K562 (cell line): ENCODE data around the gene EYA4. TPM values are rescaled to one million over a fixed set of nuclear protein-coding genes. Genes with fewer than 3 reads are reported as not detected.

Experiments
- ATAC-seq: fragments of 200-7000 bp; cut with Tn5 transposase; 3 replicates; pipeline ENCODE4 v1.9.1; 2020; ENCODE audit warnings: moderate library complexity
- BruUV-seq: library from RNA; stranded (reverse); fragments of 400-500 nt; replicated peaks from 2 replicates; lab custom pipeline; 2021; lab: Mats Ljungman, UMichigan
- CTCF ChIA-PET: fragments of 300-600 bp; formaldehyde crosslinking; extraction: SDS; loops from one replicate; lab custom pipeline; 2021; ENCODE audit warnings: low intra/inter-chr PET ratio; lab: Yijun Ruan, JAX
- POLR2A ChIA-PET: fragments of 300-600, 350-650 bp; sonication (Branson Sonifier 250); formaldehyde crosslinking; extraction: SDS; loops from one replicate; lab custom pipeline; 2021; ENCODE audit warnings: antibody characterized with exemption, inconsistent platforms; lab: Yijun Ruan, JAX
- DNase-seq, 4 experiments: peaks; one replicate each; pipeline versions ENCODE4 v3.0.0 to v3.0.0-alpha.2; 2011 to 2018; ENCODE audit warnings: low spot score in 3 of 4, mixed read lengths in 3 of 4; ENCODE audit errors: extremely low read depth in 1 of 4
- FAIRE-seq: peaks from 2 replicates; lab custom pipeline; 2011; peaks lifted over from hg19 to GRCh38; lab: Jason Lieb, UNC
- H2AFZ ChIP-seq: 2 replicates; pipeline ENCODE4 v1.6.0; 2011; ENCODE audit warnings: low read depth, low read length, control low read depth, inconsistent platforms
- H3K27ac ChIP-seq: fragments of 200-600 bp; 3 replicates; pipeline ENCODE4 v1.8.0; 2011; ENCODE audit warnings: low read depth, mild to moderate bottlenecking, control low read depth, inconsistent platforms, low read length, moderate library complexity, mixed read lengths; ENCODE audit errors: extremely low read depth
- H3K27me3 ChIP-seq, 2 experiments: fragments of 300-600 bp in 1 of 2; 2 replicates in 1 of 2; 3 replicates in 1 of 2; pipeline versions ENCODE4 v1.6.0 to v1.8.0; 2011; ENCODE audit warnings: inconsistent platforms in 2 of 2, low read length in 2 of 2, mild to moderate bottlenecking in 1 of 2, mixed read lengths in 1 of 2, moderate library complexity in 1 of 2; ENCODE audit not compliant: control insufficient read depth in 2 of 2, insufficient read depth in 2 of 2
- H3K36me3 ChIP-seq: fragments of 300-600 bp; 3 replicates; pipeline ENCODE4 v1.8.0; 2011; ENCODE audit warnings: mild to moderate bottlenecking, low read length, inconsistent platforms; ENCODE audit not compliant: control insufficient read depth, insufficient read depth
- H3K4me1 ChIP-seq, 2 experiments: fragments of 200-600 bp in 1 of 2; replicated peaks in 1 of 2; 2 replicates in 1 of 2; 3 replicates in 1 of 2; pipeline versions ENCODE4 v1.5.1 to v1.8.0; 2011; ENCODE audit warnings: inconsistent platforms in 2 of 2, low read length in 2 of 2, mild to moderate bottlenecking in 1 of 2, mixed read lengths in 1 of 2, moderate library complexity in 1 of 2; ENCODE audit not compliant: control insufficient read depth in 2 of 2, insufficient read depth in 2 of 2
- H3K4me2 ChIP-seq: 2 replicates; pipeline ENCODE4 v1.6.1; 2011; ENCODE audit warnings: low read length, control low read depth, inconsistent platforms, mixed read lengths; ENCODE audit not compliant: insufficient read depth
- H3K4me3 ChIP-seq: fragments of 200-600 bp; sonication (generic), shearing (Covaris generic); 2 replicates; pipeline ENCODE4 v1.5.1; 2016; ENCODE audit warnings: control low read depth, inconsistent platforms
- H3K79me2 ChIP-seq: fragments of 200-600 bp; 3 replicates; pipeline ENCODE4 v1.8.0; 2011; ENCODE audit warnings: low read length, inconsistent platforms; ENCODE audit not compliant: control insufficient read depth, insufficient read depth
- H3K9ac ChIP-seq, 2 experiments: 2 replicates each; pipeline versions ENCODE4 v1.6.0 to v1.6.1; 2011; ENCODE audit warnings: low read depth in 2 of 2, low read length in 2 of 2, control low read depth in 1 of 2, inconsistent platforms in 1 of 2, mild to moderate bottlenecking in 1 of 2, mixed read lengths in 1 of 2; ENCODE audit not compliant: insufficient read depth in 1 of 2
- H3K9me1 ChIP-seq: one replicate; pipeline ENCODE4 v1.6.0; 2011; ENCODE audit warnings: inconsistent platforms, mild to moderate bottlenecking, low read length, moderate library complexity; ENCODE audit not compliant: control insufficient read depth, insufficient read depth
- H3K9me3 ChIP-seq: replicated peaks from 2 replicates; pipeline ENCODE4 v1.5.1; 2011; ENCODE audit warnings: low read depth, low read length, inconsistent platforms; ENCODE audit not compliant: control insufficient read depth, insufficient read depth
- H4K20me1 ChIP-seq: replicated peaks from 2 replicates; pipeline ENCODE4 v1.6.1; 2011; ENCODE audit warnings: low read length, inconsistent platforms, mixed read lengths; ENCODE audit not compliant: control insufficient read depth, insufficient read depth
- DMBX1 ChIP-seq: fragments of 250-450 bp; sonication (Bioruptor Pico); IDR thresholded peaks from 2 replicates; pipeline ENCODE4 v1.8.0; 2022; ENCODE audit warnings: inconsistent platforms, mild to moderate bottlenecking, moderate library complexity, borderline replicate concordance
- FOS ChIP-seq: IDR thresholded peaks from 3 replicates; pipeline ENCODE4 v1.6.1; 2011; ENCODE audit not compliant: insufficient read length; ENCODE audit errors: extremely low read depth
- HDAC2 ChIP-seq: fragments of 450-650 bp; IDR thresholded peaks from 2 replicates; pipeline ENCODE4 v1.6.1; 2016; ENCODE audit warnings: mild to moderate bottlenecking
- IRF1 ChIP-seq: sonication (generic); formaldehyde crosslinking; IDR thresholded peaks from 2 replicates; pipeline ENCODE4 v1.8.0; 2022; ENCODE audit warnings: missing genetic modification reagents, mild to moderate bottlenecking, borderline replicate concordance
- MTF1 ChIP-seq: fragments of 250-450 bp; sonication (Bioruptor Pico); IDR thresholded peaks from 2 replicates; pipeline ENCODE4 v1.9.0; 2021; ENCODE audit warnings: moderate library complexity, mild to moderate bottlenecking, inconsistent platforms, borderline replicate concordance
- SAP30 ChIP-seq: fragments of 200-600 bp; sonication (generic); IDR thresholded peaks from 2 replicates; pipeline ENCODE4 v1.6.1; 2012; ENCODE audit warnings: borderline replicate concordance, low read depth, mild to moderate bottlenecking, moderate library complexity, low read length, control low read depth, inconsistent platforms; ENCODE audit not compliant: insufficient read depth, poor library complexity, severe bottlenecking
- ZNF324 ChIP-seq: fragments of 250-450 bp; sonication (Bioruptor Pico); IDR thresholded peaks from 2 replicates; pipeline ENCODE4 v1.4.0; 2020; ENCODE audit warnings: mild to moderate bottlenecking
- WGBS: fragments of 100-300 bp; shearing (Covaris generic); methylation state at CpG from one replicate; pipeline ENCODE4 v1.1.6; 2016; ENCODE audit warnings: low coverage, mixed read lengths; ENCODE audit not compliant: insufficient coverage; ENCODE audit errors: missing lambda C conversion rate; 5-methylcytosine and 5-hydroxymethylcytosine counted together
- in situ Hi-C: fragments of 300-500 bp; cut with MboI; formaldehyde crosslinking; loops from 4 replicates; pipeline ENCODE4 v1.15.0; 2018; ENCODE audit warnings: inconsistent platforms, mixed read lengths
- intact Hi-C: fragments of 100-400 bp; cut with micrococcal nuclease; formaldehyde crosslinking; loops from 2 replicates; pipeline ENCODE4 v1.14.2; 2022
- polyA plus RNA-seq, 8 experiments: library from polyadenylated mRNA; depleted of rRNA in 4 of 8; stranded (reverse) in 5 of 8; unstranded in 3 of 8; fragments of >200 nt; fragmentation: Nextera tagmentation in 2 of 8; fragmentation: Illumina TruSeq in 1 of 8; extraction: Ambion mirVana in 2 of 8; extraction: Trizol in 1 of 8; gene quantifications; 2 replicates each; pipeline versions ENCODE4 v1.2.1 to v1.2.3, GENCODE V29; 2011 to 2014; ENCODE audit warnings: inconsistent platforms in 1 of 8, missing spikeins in 1 of 8
- total RNA-seq, 7 experiments: library from RNA; depleted of rRNA in 6 of 7; stranded (reverse); fragments of >200 nt in 6 of 7; fragmentation: Illumina TruSeq in 2 of 7; extraction: Trizol in 2 of 7; gene quantifications; 2 replicates each; pipeline versions ENCODE4 v1.2.1 to v1.2.3, GENCODE V29; 2011 to 2021; ENCODE audit warnings: low replicate concordance in 1 of 7

Gene EYA4
- total and polyA plus RNA-seq, 9 of the 15 experiments (the other 6 are each of a cell fraction or from before 2014, with no cell fraction given), result 0.03 to 0.04 TPM; not detected in 7

- no peaks in the 10 kb centered on the region for H3K9me1 ChIP-seq
- intact Hi-C loops (no loop called here), in situ Hi-C loops (no loop called here)
- H2AFZ ChIP-seq, result no peak overlapping the region
- no peak for ATAC-seq
- H3K4me1 ChIP-seq, result no peaks in the 10 kb centered on the region
- 0% methylated on average over 3 of the region's 3 CpGs for WGBS
- no TSS peak for BruUV-seq
- H3K4me3 ChIP-seq, result no peak overlapping the region
- no peak for DNase-seq
- H3K27ac ChIP-seq, result no peak overlapping the region
- H3K4me2 ChIP-seq, result no peak overlapping the region
- ChIA-PET POLR2A (no interaction called here), CTCF (no interaction called here)
- H3K9me3 ChIP-seq, result no peaks in the 10 kb centered on the region
- no peaks in the 10 kb centered on the region for H3K79me2 ChIP-seq
- TF ChIP-seq FOS (no peak), ZNF324 (no peak), SAP30 (no peak), DMBX1 (CRISPR knock-in tag) (no peak), MTF1 (CRISPR knock-in tag) (no peak), HDAC2 (no peak), IRF1 (no peak)
- FAIRE-seq, result no peak
- H3K27me3 ChIP-seq, result no peaks in the 10 kb centered on the region
- no peak overlapping the region for H3K9ac ChIP-seq
- H3K36me3 ChIP-seq, result no peaks in the 10 kb centered on the region
- H4K20me1 ChIP-seq, result no peaks in the 10 kb centered on the region
Observed at GRCh38 chr6:133499662-133500061, 258.5 kb downstream of the EYA4 start.
